HK-2 (cell line): Measurements from ENCODE around the gene CTSW.
"Not testable (repeated sequence)": the region's sequence is repeated elsewhere in the genome, so short reads cannot be mapped to it uniquely, and the experiment has no call there.

Experiments
- DNase-seq: peaks from one replicate; pipeline ENCODE4 v3.0.0-alpha.2; 2018; ENCODE audit not compliant: unreplicated experiment

CTSW gene

GRCh38 chr11:65879617-65880016 is at the start of gene CTSW:
Gene CTSW (plus strand): TSS chr11:65879837. CDS start chr11:65879855, 18 bp downstream.
- DNase-seq: no peak

GRCh38 chr11:65832231-65832630 is 47.4 kb upstream of the CTSW start:
- not testable (repeated sequence) for DNase-seq

GRCh38 chr11:65833297-65834030 is 46.2 kb upstream of the CTSW start, which contains the start of gene SNX32:
Gene SNX32 (plus strand): TSS chr11:65833963. CDS start chr11:65834066, 103 bp downstream.
- no peak for DNase-seq

GRCh38 chr11:65834202-65834601 is 45.4 kb upstream of the CTSW start:
- no peak for DNase-seq

- DNase-seq: no peak
Observed at GRCh38 chr11:65842144-65842543, 37.5 kb upstream of the CTSW start.

- DNase-seq: no peak
Observed at GRCh38 chr11:65843811-65844210, 35.8 kb upstream of the CTSW start.

GRCh38 chr11:65844231-65844872 is 35.3 kb upstream of the CTSW start:
- DNase-seq: no peak

GRCh38 chr11:65847746-65848145 is 31.9 kb upstream of the CTSW start:
- DNase-seq: no peak

GRCh38 chr11:65848693-65849092 is 30.9 kb upstream of the CTSW start:
- DNase-seq: not testable (repeated sequence)

- no peak for DNase-seq
Observed at GRCh38 chr11:65849366-65849765, 30.3 kb upstream of the CTSW start.

GRCh38 chr11:65849771-65850216 is 29.8 kb upstream of the CTSW start:
- no peak for DNase-seq

- DNase-seq: no peak
Observed at GRCh38 chr11:65850217-65851082, 29.2 kb upstream of the CTSW start.

GRCh38 chr11:65851083-65851579 is 28.5 kb upstream of the CTSW start:
- DNase-seq: no peak

GRCh38 chr11:65851811-65852507 is 27.7 kb upstream of the CTSW start:
- DNase-seq: no peak

- DNase-seq: no peak
Observed at GRCh38 chr11:65852508-65853245, 27.0 kb upstream of the CTSW start.

- DNase-seq: no peak
Observed at GRCh38 chr11:65853246-65853979, 26.2 kb upstream of the CTSW start.

- DNase-seq: no peak
Observed at GRCh38 chr11:65854161-65854592, 25.5 kb upstream of the CTSW start.

- DNase-seq: no peak
Observed at GRCh38 chr11:65854852-65855837, 24.5 kb upstream of the CTSW start.

GRCh38 chr11:65855927-65856363 is 23.7 kb upstream of the CTSW start:
- no peak for DNase-seq
